HG03521 (cell line): ENCODE results near the gene MTUS2.

Experiments
- ATAC-seq: cut with Tn5 transposase; IDR thresholded peaks from one replicate; pipeline ENCODE4 v1.9.1; 2021; ENCODE audit warnings: mild to moderate bottlenecking, moderate library complexity; ENCODE audit not compliant: unreplicated experiment

Gene MTUS2

DNA sequence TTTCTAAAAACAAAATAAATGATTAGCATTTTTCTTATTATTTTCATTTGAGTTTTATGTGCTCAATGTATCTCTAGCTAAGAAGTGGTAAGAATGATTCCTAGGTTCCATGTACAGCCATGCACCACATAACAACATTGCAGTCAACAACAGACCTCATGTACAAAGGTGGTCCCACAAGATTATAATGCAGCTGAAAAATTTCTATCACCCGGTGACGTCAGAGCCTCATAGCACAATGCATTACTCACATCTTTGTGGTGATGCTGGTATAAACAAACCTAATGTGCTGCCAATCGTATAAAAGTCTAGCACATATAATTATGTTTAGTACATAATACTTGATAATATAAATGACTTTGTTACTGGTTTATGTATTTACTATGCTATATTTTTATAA lies 654.9 kb downstream of the MTUS2 start:
- ATAC-seq: no peak

GRCh38 chr13:29476046-29476445 lies 655.9 kb downstream of the MTUS2 start:
- no peak for ATAC-seq

- ATAC-seq: no peak
Measured at GRCh38 chr13:29479716-29480492, 659.8 kb downstream of the MTUS2 start.

GRCh38 chr13:29480893-29481525 lies 660.9 kb downstream of the MTUS2 start:
- ATAC-seq: no peak

GRCh38 chr13:29481603-29482002 lies 661.5 kb downstream of the MTUS2 start:
- no peak for ATAC-seq

- no peak for ATAC-seq
Measured at GRCh38 chr13:29482504-29482903, 662.4 kb downstream of the MTUS2 start.

DNA sequence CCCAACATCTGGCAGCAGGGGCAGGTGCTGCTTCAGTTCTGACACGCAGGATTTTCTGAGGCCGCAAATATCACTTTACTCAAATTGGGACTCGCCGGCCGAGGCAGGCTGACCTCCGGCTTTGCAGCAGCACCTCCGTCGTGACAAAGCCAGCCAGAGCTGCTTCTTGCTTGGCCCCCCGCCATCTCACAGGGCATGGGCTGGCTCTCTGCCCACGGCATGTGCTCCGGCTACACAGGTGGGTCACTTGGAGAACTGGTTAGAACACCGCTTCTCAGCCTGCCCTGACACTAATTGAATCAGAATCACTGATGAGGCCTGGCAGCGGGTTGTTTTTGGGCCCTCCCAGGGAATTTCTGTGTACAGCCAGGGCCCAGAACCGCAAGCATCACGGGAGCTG lies 663.1 kb downstream of the MTUS2 start:
- ATAC-seq: no peak

DNA sequence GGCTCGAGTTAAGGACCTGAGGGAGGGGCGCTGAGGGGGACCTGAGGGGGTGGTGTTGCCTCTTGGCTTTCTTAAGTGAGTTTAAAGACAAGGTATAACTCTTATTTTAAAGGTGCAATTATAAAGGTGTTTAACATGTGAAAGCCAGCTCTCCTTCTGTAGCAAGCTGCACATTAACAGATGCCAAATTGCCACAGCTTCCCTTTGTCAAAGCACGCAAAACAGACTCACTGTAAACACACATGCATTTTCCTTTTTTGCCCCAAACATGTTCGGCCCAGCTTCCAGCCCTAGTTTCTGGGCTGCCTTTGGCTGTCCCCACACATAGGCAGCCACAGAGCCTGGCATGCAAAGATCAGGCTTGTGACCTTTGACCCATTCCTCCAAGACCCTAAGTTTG lies 663.5 kb downstream of the MTUS2 start:
- ATAC-seq: no peak

DNA sequence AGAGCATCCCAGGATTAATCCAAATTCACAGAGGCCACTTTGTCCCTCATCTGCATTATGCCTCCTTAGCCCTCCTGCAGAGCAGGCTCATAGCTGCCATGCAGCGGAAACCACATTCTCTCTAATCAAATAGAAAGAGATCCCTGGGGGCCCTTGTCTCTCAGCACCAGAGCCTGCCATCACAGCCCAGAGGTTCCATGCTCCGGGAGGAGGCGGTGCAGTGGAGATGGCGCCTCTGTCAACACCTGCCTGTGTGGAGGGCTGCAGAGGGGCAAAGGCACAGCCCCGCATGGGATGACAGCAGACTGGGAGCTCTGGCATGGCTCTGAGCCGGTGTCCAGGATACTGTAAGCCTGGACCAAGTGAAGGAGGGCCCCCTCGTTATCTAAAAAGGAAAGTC lies 664.1 kb downstream of the MTUS2 start:
- no peak for ATAC-seq

DNA sequence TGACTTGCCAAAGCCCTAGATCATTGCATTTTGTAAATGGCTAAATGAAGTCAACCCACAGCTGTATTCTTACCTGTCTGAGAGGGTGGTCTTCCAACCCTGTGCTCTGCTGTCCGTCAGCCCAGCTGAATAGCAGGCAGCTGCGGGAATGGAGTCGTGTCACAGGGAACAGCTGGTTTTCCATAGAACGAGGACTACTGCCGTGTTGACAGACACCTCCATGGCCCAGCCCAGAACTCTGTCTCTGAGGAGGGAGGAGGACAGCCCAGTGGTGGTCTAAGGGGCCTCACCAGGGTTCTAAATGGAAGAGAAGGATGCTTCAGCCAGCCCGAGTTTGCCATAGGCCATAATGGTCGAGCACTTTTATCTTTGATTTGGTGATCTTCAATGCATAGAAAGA lies 664.7 kb downstream of the MTUS2 start:
- no peak for ATAC-seq

- ATAC-seq: no peak
Measured at GRCh38 chr13:29486551-29486950, 666.4 kb downstream of the MTUS2 start.

GRCh38 chr13:29487466-29488454 lies 667.6 kb downstream of the MTUS2 start:
- no peak for ATAC-seq

DNA sequence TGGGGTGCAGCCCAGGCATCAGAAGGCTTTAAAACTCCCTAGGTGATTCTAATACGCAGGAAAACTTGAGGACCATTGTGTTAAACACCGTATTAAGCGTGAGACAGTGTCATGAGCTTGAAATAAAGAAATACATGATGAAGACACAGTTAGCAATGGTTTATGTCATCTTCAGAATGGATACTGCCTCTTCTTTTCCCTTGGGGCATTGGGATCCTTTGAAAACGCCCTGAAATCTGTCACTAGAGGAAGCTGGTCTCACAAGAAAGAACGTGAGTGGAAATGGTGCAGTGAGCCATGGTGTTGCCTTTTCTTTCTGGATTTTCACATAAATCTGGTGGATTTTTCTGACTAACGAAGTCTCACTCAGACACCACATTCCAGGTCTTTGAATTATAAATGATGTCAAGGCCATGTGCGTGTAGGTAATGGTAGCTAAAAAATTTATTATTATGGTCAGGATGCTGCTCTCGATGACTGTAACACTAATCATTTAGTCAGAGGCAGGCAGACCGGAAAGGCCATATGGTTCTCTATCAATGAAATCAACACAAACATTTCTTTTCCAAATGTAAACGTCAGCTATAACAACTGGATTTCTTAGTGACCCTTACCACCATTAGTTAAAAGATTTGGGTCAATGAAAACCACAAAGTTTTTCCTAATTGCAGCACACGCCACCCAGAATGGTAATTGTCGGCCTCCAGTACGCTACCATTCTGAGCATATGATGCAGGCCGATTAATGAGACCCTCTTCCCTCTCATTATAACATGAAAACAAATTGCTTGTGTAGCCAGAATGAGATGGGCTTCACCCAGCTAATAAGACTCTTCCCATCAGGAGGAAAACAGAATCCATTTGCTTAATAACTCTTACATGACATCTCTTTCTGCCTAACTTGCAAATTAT lies 669.8 kb downstream of the MTUS2 start:
- no peak for ATAC-seq

GRCh38 chr13:29490561-29490885 lies 670.4 kb downstream of the MTUS2 start:
- ATAC-seq: no peak

DNA sequence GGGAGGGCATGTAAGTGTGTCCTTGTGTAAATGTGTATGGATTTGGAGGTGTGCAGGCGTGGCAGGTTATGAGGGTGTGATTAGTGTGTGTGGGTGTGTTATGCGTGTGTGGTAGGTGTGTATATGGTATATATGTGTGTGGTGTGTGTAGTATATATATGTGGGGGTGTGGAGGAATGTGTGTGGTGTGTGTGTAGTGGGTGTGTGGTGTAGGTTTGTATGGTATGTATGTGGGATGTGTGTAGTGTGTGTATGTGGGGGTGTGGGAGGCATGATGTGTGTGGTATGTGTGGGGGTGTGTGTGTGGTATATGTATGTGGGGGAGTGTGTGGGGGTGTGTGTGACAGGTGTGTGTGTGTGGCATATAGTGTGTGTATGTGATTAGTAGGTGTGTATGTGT lies 671.1 kb downstream of the MTUS2 start:
- ATAC-seq: no peak

DNA sequence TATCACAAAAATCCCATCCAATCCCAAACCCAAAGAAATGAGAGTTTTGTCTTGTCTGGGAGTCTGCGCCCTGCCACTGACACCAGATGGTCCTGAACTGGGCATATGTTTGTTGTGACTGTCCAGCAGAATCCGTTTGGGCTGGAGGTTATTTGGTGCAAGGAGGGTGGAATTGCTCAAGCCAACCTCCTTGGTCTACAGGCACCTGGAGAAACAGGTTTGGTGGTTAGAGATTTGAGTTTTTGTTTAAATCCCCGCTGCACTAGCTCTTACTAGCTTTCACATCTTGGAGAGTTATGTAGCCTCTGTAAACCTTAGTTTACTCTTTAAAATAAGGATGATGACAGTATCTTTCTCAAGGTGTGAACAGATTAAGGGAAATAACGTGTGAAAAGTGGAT lies 673.7 kb downstream of the MTUS2 start:
- no peak for ATAC-seq

GRCh38 chr13:29494520-29494919 lies 674.4 kb downstream of the MTUS2 start:
- ATAC-seq: no peak

GRCh38 chr13:29496241-29496712 lies 676.1 kb downstream of the MTUS2 start:
- no peak for ATAC-seq

DNA sequence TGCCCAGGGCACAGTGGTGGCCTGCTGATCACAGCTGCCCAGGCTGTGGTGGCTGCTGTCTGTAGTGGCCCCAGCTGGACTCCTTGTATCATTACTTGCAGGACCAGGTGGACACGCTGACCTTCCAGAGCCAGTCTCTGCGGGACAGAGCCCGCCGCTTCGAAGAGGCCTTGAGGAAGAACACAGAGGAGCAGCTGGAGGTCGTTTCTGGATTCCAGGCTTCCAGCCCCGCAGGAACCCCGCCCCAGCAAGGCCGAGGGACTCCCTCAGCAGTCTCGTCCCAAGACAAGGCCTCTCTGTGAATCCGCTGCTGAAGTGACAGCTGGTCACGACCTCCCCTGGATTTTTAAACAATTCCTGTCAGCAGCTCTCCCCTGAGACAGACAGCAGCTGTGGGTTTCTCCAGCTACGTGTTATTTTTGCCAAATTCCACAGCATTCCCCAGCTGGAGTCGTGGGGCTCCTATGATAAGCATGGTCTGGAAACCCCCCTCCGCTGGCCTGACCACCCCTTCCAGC lies 677.1 kb downstream of the MTUS2 start:
- ATAC-seq: no peak

GRCh38 chr13:29498426-29499040 lies 678.4 kb downstream of the MTUS2 start:
- ATAC-seq: no peak
